Suprapubic skin (tissue), 4 donors: ENCODE results near the gene KRTAP19-8. TPM values are rescaled to one million over a fixed set of nuclear protein-coding genes. Genes with fewer than 3 reads are reported as not detected.

Source experiments
- DNase-seq, 2 donors: peaks; one replicate each; pipeline ENCODE4 v3.0.0-alpha.2; 2019; ENCODE audit warnings: low spot score in 2 of 2
- H3K27ac ChIP-seq: fragments of 200-600 bp; sonication (generic); one replicate; pipeline ENCODE4 v1.5.1; 2019
- H3K27me3 ChIP-seq: fragments of 200-600 bp; sonication (generic); one replicate; pipeline ENCODE4 v1.5.1; 2019
- H3K36me3 ChIP-seq: fragments of 200-600 bp; sonication (generic); one replicate; pipeline ENCODE4 v1.5.1; 2019
- H3K4me1 ChIP-seq: fragments of 200-600 bp; sonication (generic); one replicate; pipeline ENCODE4 v1.5.1; 2019
- H3K4me3 ChIP-seq: fragments of 200-600 bp; sonication (generic); one replicate; pipeline ENCODE4 v1.5.1; 2019; ENCODE audit warnings: mild to moderate bottlenecking
- H3K9me3 ChIP-seq: fragments of 200-600 bp; sonication (generic); one replicate; pipeline ENCODE4 v1.5.1; 2019
- EP300 ChIP-seq: sonication (generic); formaldehyde crosslinking; IDR thresholded peaks from one replicate; pipeline ENCODE4 v1.6.1; 2017; ENCODE audit warnings: antibody characterized with exemption
- POLR2A ChIP-seq, 2 donors: fragments of 450-650 bp; IDR thresholded peaks; one replicate each; pipeline ENCODE4 v1.6.1; 2017; ENCODE audit warnings: antibody characterized with exemption in 2 of 2, mild to moderate bottlenecking in 2 of 2, moderate library complexity in 2 of 2
- POLR2AphosphoS5 ChIP-seq, 3 donors: sonication (generic); formaldehyde crosslinking; IDR thresholded peaks; one replicate each; pipeline ENCODE4 v1.6.1; 2017; ENCODE audit warnings: antibody characterized with exemption in 3 of 3
- WGBS: methylation state at CpG from one replicate; pipeline ENCODE4 v1.1.5; 2018; 5-methylcytosine and 5-hydroxymethylcytosine counted together
- total RNA-seq, 4 donors: library from RNA; depleted of rRNA; stranded (reverse); fragments of >200 nt; gene quantifications; one replicate each; pipeline ENCODE4 v1.1.0, GENCODE V29; 2016
- TF ChIP-seq, protein P1 (sequence below), 2 donors: fragments of 200-600 bp in 1 of 2; fragments of 450-650 bp in 1 of 2; sonication (generic) in 1 of 2; IDR thresholded peaks; one replicate each; pipeline ENCODE4 v1.5.1; 2016 to 2019; ENCODE audit warnings: antibody characterized with exemption in 2 of 2, mild to moderate bottlenecking in 1 of 2, moderate library complexity in 1 of 2

KRTAP19-8 gene
- total RNA-seq, 4 donors from 2014 or later: not detected

DNA sequence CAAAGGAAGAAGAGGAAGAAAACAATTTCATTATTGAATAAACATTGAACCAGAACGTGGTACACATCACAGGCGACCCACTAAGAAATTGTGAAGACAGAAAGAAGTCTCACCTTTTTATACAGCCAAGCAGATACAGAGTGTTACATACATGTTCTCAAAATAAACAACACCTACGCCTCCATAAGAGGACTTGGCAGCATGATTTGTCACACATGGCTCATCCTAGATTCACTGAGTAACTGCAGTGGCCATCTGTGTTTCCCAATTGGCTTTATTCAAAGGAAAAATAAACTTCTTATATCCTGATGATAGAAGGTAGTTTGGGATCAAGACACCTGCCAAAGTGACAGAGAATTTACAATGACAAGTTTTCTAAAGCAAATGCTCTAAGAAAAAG lies 7.6 kb upstream of the KRTAP19-8 start:
- H3K4me3 ChIP-seq: no peak overlapping the region
- H3K36me3 ChIP-seq: no peaks in the 10 kb centered on the region
- DNase-seq: no peak
- no peak overlapping the region for H3K27ac ChIP-seq
- no peaks in the 10 kb centered on the region for H3K4me1 ChIP-seq
- H3K27me3 ChIP-seq: no peaks in the 10 kb centered on the region
- no peak for TF ChIP-seq EP300
- TF ChIP-seq, protein P1, sequence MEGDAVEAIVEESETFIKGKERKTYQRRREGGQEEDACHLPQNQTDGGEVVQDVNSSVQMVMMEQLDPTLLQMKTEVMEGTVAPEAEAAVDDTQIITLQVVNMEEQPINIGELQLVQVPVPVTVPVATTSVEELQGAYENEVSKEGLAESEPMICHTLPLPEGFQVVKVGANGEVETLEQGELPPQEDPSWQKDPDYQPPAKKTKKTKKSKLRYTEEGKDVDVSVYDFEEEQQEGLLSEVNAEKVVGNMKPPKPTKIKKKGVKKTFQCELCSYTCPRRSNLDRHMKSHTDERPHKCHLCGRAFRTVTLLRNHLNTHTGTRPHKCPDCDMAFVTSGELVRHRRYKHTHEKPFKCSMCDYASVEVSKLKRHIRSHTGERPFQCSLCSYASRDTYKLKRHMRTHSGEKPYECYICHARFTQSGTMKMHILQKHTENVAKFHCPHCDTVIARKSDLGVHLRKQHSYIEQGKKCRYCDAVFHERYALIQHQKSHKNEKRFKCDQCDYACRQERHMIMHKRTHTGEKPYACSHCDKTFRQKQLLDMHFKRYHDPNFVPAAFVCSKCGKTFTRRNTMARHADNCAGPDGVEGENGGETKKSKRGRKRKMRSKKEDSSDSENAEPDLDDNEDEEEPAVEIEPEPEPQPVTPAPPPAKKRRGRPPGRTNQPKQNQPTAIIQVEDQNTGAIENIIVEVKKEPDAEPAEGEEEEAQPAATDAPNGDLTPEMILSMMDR (IDR thresholded peaks at IDR 0.05): no peak
- TF ChIP-seq POLR2AphosphoS5 (IDR thresholded peaks at IDR 0.05): no peak
- TF ChIP-seq POLR2A (IDR thresholded peaks at IDR 0.05): no peak
- 73% methylated on average over 3 of the region's 3 CpGs for WGBS
- no peaks in the 10 kb centered on the region for H3K9me3 ChIP-seq

DNA sequence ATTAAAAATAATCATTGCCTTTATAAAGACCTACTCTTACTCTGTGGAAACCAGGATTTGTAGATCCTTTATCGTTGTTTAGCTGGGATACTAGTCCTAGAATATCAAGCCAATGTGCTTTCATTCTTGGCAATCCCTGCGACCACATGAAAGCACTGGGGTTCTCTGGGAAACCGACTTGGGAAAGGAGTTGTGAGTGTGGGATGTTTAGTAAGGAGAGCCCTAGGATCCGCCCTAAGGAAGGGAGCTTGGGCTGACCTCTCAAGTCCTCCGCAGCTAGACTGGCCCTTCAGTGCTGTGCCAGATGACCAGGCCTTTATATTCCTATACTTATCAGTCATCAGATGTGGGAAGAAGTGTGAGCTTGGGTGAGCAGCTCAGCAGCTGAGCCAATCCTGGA lies 5.2 kb upstream of the KRTAP19-8 start:
- WGBS: 76% methylated on average over 5 of the region's 5 CpGs
- no peak for DNase-seq
- TF ChIP-seq EP300: no peak
- no peaks in the 10 kb centered on the region for H3K4me1 ChIP-seq
- H3K27ac ChIP-seq: no peak overlapping the region
- no peaks in the 10 kb centered on the region for H3K9me3 ChIP-seq
- H3K27me3 ChIP-seq: no peaks in the 10 kb centered on the region
- H3K36me3 ChIP-seq: no peaks in the 10 kb centered on the region
- H3K4me3 ChIP-seq: no peak overlapping the region

- 82% methylated on average over 1 of the region's 1 CpG for WGBS
- Histone ChIP-seq H3K9me3 (no peaks in the 10 kb centered on the region), H3K4me1 (no peaks in the 10 kb centered on the region), H3K27ac (no peak overlapping the region), H3K27me3 (no peaks in the 10 kb centered on the region), H3K4me3 (no peak overlapping the region), H3K36me3 (no peaks in the 10 kb centered on the region)
- no peak for DNase-seq
- TF ChIP-seq POLR2AphosphoS5 (IDR thresholded peaks at IDR 0.05) (no peak), EP300 (no peak), POLR2A (IDR thresholded peaks at IDR 0.05) (no peak)
- TF ChIP-seq, protein P1 (IDR thresholded peaks at IDR 0.05): no peak
Measured at GRCh38 chr21:31042080-31042464, 3.8 kb upstream of the KRTAP19-8 start.

- no peaks in the 10 kb centered on the region for H3K9me3 ChIP-seq
- H3K4me3 ChIP-seq: no peak overlapping the region
- WGBS: 70% methylated on average over 11 of the region's 11 CpGs
- no peak for DNase-seq
- H3K36me3 ChIP-seq: no peaks in the 10 kb centered on the region
- no peaks in the 10 kb centered on the region for H3K27me3 ChIP-seq
- no peak overlapping the region for H3K27ac ChIP-seq
- H3K4me1 ChIP-seq: no peaks in the 10 kb centered on the region
- TF ChIP-seq POLR2A (IDR thresholded peaks at IDR 0.05) (no peak), EP300 (no peak), POLR2AphosphoS5 (IDR thresholded peaks at IDR 0.05) (no peak)
- TF ChIP-seq, protein P1 (IDR thresholded peaks at IDR 0.05): no peak
Measured at GRCh38 chr21:31041295-31042079, 3.2 kb upstream of the KRTAP19-8 start.

DNA sequence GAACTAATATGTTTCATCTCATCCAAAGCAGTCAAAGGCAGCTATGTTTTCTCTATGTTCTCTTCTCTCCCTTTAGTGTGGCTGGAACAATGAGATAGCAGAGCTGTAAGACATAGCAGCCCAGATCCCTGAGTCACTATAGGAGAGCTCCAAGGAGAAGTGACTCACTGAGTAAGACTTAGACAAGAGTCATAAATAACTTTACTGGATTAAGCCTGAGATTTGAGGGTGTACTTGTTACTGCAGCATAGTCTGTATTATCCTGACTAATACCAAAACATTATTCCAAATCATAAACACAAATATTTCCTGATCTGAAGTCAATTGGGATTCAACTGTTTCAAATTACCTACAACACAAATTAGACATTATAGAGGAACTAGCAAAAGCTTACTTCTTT lies 3.9 kb downstream of the KRTAP19-8 start:
- Histone ChIP-seq H3K4me1 (no peaks in the 10 kb centered on the region), H3K27ac (no peak overlapping the region), H3K4me3 (no peak overlapping the region), H3K27me3 (no peaks in the 10 kb centered on the region), H3K36me3 (no peaks in the 10 kb centered on the region), H3K9me3 (no peaks in the 10 kb centered on the region)
- DNase-seq: no peak
- TF ChIP-seq, protein P1 (IDR thresholded peaks at IDR 0.05): no peak
- TF ChIP-seq EP300 (no peak), POLR2AphosphoS5 (IDR thresholded peaks at IDR 0.05) (no peak), POLR2A (IDR thresholded peaks at IDR 0.05) (no peak)
